Natural killer cell (primary cell): Measurements from ENCODE around the gene KCNQ2. TPM values are rescaled to one million over a fixed set of nuclear protein-coding genes. Genes with fewer than 3 reads are reported as not detected.

ENCODE experiments used
- ATAC-seq, 3 donors: fragments of 150-1000 bp in 2 of 3; fragments of 200-7000 bp in 1 of 3; cut with Tn5 transposase; 1 replicate in 1 of 3; 2 replicates in 2 of 3; pipeline ENCODE4 v1.10.0; 2021; ENCODE audit warnings: mild to moderate bottlenecking in 2 of 3, moderate library complexity in 2 of 3
- DNase-seq, 2 donors: peaks; one replicate each; pipeline versions ENCODE4 v3.0.0 to v3.0.0-alpha.2; 2013 to 2021; ENCODE audit warnings: mixed read lengths in 1 of 2
- H3K27ac ChIP-seq: one replicate; pipeline ENCODE4 v1.5.1; 2013; ENCODE audit warnings: mild to moderate bottlenecking, low read length
- H3K27me3 ChIP-seq: one replicate; pipeline ENCODE4 v1.6.1; 2013; ENCODE audit warnings: low read length; ENCODE audit not compliant: control insufficient read depth, insufficient read depth
- H3K36me3 ChIP-seq: one replicate; pipeline ENCODE4 v1.6.1; 2013; ENCODE audit warnings: low read length; ENCODE audit not compliant: control insufficient read depth, insufficient read depth
- H3K4me1 ChIP-seq: one replicate; pipeline ENCODE4 v1.6.1; 2013; ENCODE audit warnings: low read length; ENCODE audit not compliant: control insufficient read depth, insufficient read depth
- H3K4me3 ChIP-seq: one replicate; pipeline ENCODE4 v1.5.1; 2013; ENCODE audit warnings: low read length
- H3K9me3 ChIP-seq: one replicate; pipeline ENCODE4 v1.6.1; 2013; ENCODE audit warnings: low read length; ENCODE audit not compliant: control insufficient read depth, insufficient read depth
- H3K27ac Mint-ChIP-seq, 2 donors: one replicate each; pipeline ENCODE4 v1.8.0; 2022; ENCODE audit warnings: mild to moderate bottlenecking in 2 of 2, mixed read lengths in 2 of 2, moderate library complexity in 1 of 2
- H3K27me3 Mint-ChIP-seq, 2 donors: one replicate each; pipeline ENCODE4 v1.8.0; 2022; ENCODE audit warnings: low read depth in 2 of 2, mixed read lengths in 2 of 2
- H3K36me3 Mint-ChIP-seq: one replicate; pipeline ENCODE4 v1.8.0; 2022; ENCODE audit warnings: mixed read lengths
- H3K4me1 Mint-ChIP-seq, 2 donors: one replicate each; pipeline ENCODE4 v1.8.0; 2022; ENCODE audit warnings: mixed read lengths in 2 of 2
- H3K4me3 Mint-ChIP-seq: one replicate; pipeline ENCODE4 v1.8.0; 2022; ENCODE audit warnings: mild to moderate bottlenecking, moderate library complexity, mixed read lengths
- H3K9me3 Mint-ChIP-seq, 2 donors: one replicate each; pipeline ENCODE4 v1.8.0; 2022; ENCODE audit warnings: mixed read lengths in 2 of 2
- WGBS: methylation state at CpG from one replicate; pipeline ENCODE4 v1.1.7; 2013; ENCODE audit warnings: missing lambda C conversion rate; ENCODE audit not compliant: insufficient coverage; 5-methylcytosine and 5-hydroxymethylcytosine counted together
- intact Hi-C: fragments of 100-400 bp; cut with micrococcal nuclease; formaldehyde crosslinking; loops from one replicate; pipeline ENCODE4 v1.14.2; 2022
- total RNA-seq, 4 donors: library from RNA; stranded (reverse); fragments of 120-200 nt in 1 of 4; gene quantifications; one replicate each; pipeline versions ENCODE4 v1.2.3 to v1.2.4, GENCODE V29; 2013 to 2022
- TF ChIP-seq, protein P1 (sequence below): fragments of 200-600 bp; IDR thresholded peaks from one replicate; pipeline ENCODE4 v1.8.0; 2022; ENCODE audit warnings: antibody characterized with exemption

Gene KCNQ2
- total RNA-seq, 3 donors from 2014 or later (not counting 1 experiment from before 2014, with no cell fraction given): not detected

DNA sequence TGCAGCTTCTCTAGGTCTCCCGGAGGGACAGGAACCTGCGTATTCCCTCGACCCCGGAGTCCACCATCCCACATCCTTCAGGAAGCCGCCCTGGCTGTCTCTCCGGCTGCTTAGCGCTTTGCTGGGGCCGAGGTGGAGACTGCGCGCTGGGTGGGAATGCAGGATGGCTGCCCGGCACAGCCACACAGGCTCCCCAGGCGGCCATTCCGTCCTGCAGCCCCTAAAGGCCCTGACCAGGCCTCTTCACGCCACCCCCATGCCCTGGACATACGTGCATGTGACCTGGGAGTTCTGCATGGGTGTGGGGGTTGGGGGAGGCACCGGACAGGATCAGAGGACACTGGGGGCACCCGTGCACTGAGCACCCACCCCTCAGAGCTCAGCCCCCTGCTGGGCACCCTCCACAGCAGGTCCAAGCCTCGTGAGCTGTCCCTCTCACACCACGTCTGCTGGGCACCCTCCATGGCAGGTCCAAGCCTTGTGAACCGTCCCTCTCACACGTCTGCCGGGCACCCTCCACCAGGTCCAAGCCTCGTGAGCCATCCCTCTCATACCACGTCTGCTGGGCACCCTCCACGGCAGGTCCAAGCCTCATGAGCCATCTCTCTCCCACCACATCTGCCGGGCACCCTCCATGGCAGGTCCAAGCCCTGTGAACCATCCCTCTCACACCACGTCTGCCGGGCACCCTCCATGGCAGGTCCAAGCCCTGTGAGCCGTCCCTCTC lies 70.9 kb downstream of the KCNQ2 start:
- Mint-ChIP-seq H3K9me3 (no peaks in the 10 kb centered on the region), H3K27ac (no peak overlapping the region), H3K36me3 (no peaks in the 10 kb centered on the region), H3K27me3 (no peaks in the 10 kb centered on the region), H3K4me1 (no peaks in the 10 kb centered on the region), H3K4me3 (no peak overlapping the region)
- DNase-seq: no peak
- no peak overlapping the region for H3K4me3 ChIP-seq
- H3K36me3 ChIP-seq: no peaks in the 10 kb centered on the region
- no peaks in the 10 kb centered on the region for H3K9me3 ChIP-seq
- WGBS: 84% methylated on average over 29 of the region's 29 CpGs
- no peak overlapping the region for H3K27ac ChIP-seq
- no peaks in the 10 kb centered on the region for H3K27me3 ChIP-seq
- TF ChIP-seq, protein P1, sequence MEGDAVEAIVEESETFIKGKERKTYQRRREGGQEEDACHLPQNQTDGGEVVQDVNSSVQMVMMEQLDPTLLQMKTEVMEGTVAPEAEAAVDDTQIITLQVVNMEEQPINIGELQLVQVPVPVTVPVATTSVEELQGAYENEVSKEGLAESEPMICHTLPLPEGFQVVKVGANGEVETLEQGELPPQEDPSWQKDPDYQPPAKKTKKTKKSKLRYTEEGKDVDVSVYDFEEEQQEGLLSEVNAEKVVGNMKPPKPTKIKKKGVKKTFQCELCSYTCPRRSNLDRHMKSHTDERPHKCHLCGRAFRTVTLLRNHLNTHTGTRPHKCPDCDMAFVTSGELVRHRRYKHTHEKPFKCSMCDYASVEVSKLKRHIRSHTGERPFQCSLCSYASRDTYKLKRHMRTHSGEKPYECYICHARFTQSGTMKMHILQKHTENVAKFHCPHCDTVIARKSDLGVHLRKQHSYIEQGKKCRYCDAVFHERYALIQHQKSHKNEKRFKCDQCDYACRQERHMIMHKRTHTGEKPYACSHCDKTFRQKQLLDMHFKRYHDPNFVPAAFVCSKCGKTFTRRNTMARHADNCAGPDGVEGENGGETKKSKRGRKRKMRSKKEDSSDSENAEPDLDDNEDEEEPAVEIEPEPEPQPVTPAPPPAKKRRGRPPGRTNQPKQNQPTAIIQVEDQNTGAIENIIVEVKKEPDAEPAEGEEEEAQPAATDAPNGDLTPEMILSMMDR: no peak
- ATAC-seq: no peak
- intact Hi-C loops: no loop called here
- no peaks in the 10 kb centered on the region for H3K4me1 ChIP-seq

- no peak overlapping the region for H3K4me3 ChIP-seq
- H3K27me3 ChIP-seq: no peaks in the 10 kb centered on the region
- H3K9me3 ChIP-seq: no peaks in the 10 kb centered on the region
- Mint-ChIP-seq H3K27ac (no peak overlapping the region), H3K36me3 (no peaks in the 10 kb centered on the region), H3K4me1 (no peaks in the 10 kb centered on the region), H3K27me3 (no peaks in the 10 kb centered on the region), H3K4me3 (no peak overlapping the region), H3K9me3 (no peaks in the 10 kb centered on the region)
- 88% methylated on average over 44 of the region's 44 CpGs for WGBS
- TF ChIP-seq, protein P1: no peak
- H3K36me3 ChIP-seq: no peaks in the 10 kb centered on the region
- DNase-seq: no peak
- H3K27ac ChIP-seq: no peak overlapping the region
- no peak for ATAC-seq
- no peaks in the 10 kb centered on the region for H3K4me1 ChIP-seq
- intact Hi-C loops: no loop called here
These were observed 71.8 kb downstream of the KCNQ2 start for GRCh38 chr20:63400486-63401210.

DNA sequence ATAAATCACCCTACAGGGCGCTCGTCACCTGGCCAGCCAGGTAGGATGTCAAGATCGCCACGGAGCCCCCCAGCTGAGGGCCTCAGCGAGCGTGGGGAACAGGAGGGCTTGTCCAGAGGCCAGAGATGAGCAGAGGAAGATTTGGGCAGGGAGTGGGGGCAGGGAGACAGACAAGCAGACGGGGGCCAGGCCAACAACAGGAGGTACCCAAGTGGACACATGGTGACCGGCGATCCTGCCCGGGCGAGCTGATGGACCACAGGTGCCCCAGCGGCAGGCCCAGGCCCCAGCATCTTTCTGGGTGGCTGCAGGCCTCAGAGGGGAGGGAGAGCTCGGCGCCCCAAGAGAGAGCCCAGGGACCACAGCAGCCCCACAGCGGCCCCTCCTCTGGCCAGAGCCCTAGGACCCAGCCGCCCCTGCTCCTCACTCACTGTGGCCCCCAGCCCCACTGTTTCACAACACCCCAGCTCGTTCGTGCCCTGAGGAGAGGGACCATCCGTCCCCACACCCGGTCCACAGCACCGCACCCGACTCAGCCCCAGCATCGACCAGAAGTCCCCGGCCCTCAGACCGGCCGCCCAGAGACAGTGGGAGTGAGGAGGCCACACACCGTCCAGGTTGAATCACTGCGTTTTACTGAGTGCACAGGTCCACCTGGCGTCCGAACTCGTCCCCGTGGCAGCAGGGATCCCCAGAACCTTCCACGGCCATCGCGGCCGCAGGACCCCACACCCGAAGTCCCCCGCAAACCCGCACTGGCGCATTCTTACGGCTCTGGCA lies 72.7 kb downstream of the KCNQ2 start:
- intact Hi-C loops: no loop called here
- Histone ChIP-seq H3K27me3 (no peaks in the 10 kb centered on the region), H3K36me3 (no peaks in the 10 kb centered on the region), H3K27ac (no peak overlapping the region), H3K4me1 (no peaks in the 10 kb centered on the region), H3K4me3 (no peak overlapping the region), H3K9me3 (no peaks in the 10 kb centered on the region)
- no peak for DNase-seq
- Mint-ChIP-seq H3K4me3 (no peak overlapping the region), H3K27me3 (peaks cover 0 to 1% of the 10 kb centered on the region in 2 donors), H3K4me1 (no peaks in the 10 kb centered on the region), H3K9me3 (no peaks in the 10 kb centered on the region), H3K27ac (no peak overlapping the region), H3K36me3 (no peaks in the 10 kb centered on the region)
- TF ChIP-seq, protein P1: no peak
- ATAC-seq: no peak
- whole genome bisulfite sequencing: 93% methylated on average over 41 of the region's 41 CpGs
